K562 (cell line): Measurements from ENCODE around the gene CENPX. TPM values are rescaled to one million over a fixed set of nuclear protein-coding genes. Genes with fewer than 3 reads are reported as not detected.

Experiments used
- CBX8 ChIP-seq: fragments of 200-600 bp; sonication (generic); IDR thresholded peaks from 2 replicates; pipeline ENCODE4 v1.6.1; 2012; ENCODE audit warnings: borderline replicate concordance, mixed run types, low read depth, mild to moderate bottlenecking, moderate library complexity, mixed read lengths, low read length, control low read depth, inconsistent platforms; ENCODE audit not compliant: poor library complexity, severe bottlenecking; ENCODE audit errors: extremely low read depth
- CREM ChIP-seq: IDR thresholded peaks from 2 replicates; pipeline ENCODE4 v1.6.1; 2014; ENCODE audit warnings: antibody characterized with exemption, low read depth
- EHMT2 ChIP-seq: fragments of 450-650 bp; IDR thresholded peaks from 2 replicates; pipeline ENCODE4 v1.6.1; 2018; ENCODE audit warnings: antibody characterized with exemption
- FOXM1 ChIP-seq, 2 experiments: fragments of 450-650 bp in 1 of 2; sonication (generic) in 1 of 2; formaldehyde crosslinking in 1 of 2; IDR thresholded peaks; 2 replicates each; pipeline versions ENCODE4 v1.6.1 to v1.9.0; 2017 to 2022; ENCODE audit warnings: low read depth in 2 of 2, mild to moderate bottlenecking in 2 of 2, missing genetic modification reagents in 1 of 2, moderate library complexity in 1 of 2
- HNRNPL ChIP-seq: fragments of 200-400 bp; formaldehyde crosslinking; IDR thresholded peaks from 2 replicates; pipeline ENCODE4 v1.6.1; 2017; ENCODE audit warnings: low read depth, mild to moderate bottlenecking, low read length
- KDM1A ChIP-seq, 2 experiments: fragments of 450-650 bp; IDR thresholded peaks; 2 replicates each; pipeline ENCODE4 v1.6.1; 2016; ENCODE audit warnings: mild to moderate bottlenecking in 2 of 2
- MED1 ChIP-seq: sonication (generic); formaldehyde crosslinking; IDR thresholded peaks from 2 replicates; pipeline ENCODE4 v1.8.1; 2023; ENCODE audit warnings: missing genetic modification reagents, borderline replicate concordance
- NFIC ChIP-seq: fragments of 450-650 bp; IDR thresholded peaks from 2 replicates; pipeline ENCODE4 v1.6.1; 2017; ENCODE audit warnings: mild to moderate bottlenecking, inconsistent platforms
- NR2C1 ChIP-seq, 2 experiments: fragments of 450-650 bp; IDR thresholded peaks; 2 replicates each; pipeline ENCODE4 v1.6.1; 2017; ENCODE audit warnings: mild to moderate bottlenecking in 2 of 2, antibody characterized with exemption in 1 of 2, inconsistent platforms in 1 of 2, missing compliant biosample characterization in 1 of 2, missing genetic modification characterization in 1 of 2
- PHB2 ChIP-seq: fragments of 450-650 bp; IDR thresholded peaks from 2 replicates; pipeline ENCODE4 v1.6.1; 2017; ENCODE audit warnings: low read depth
- PHF20 ChIP-seq: fragments of 450-650 bp; IDR thresholded peaks from 2 replicates; pipeline ENCODE4 v1.6.1; 2018; ENCODE audit not compliant: partially characterized antibody
- POLR3A ChIP-seq: IDR thresholded peaks from 2 replicates; pipeline ENCODE4 v1.6.1; 2011; ENCODE audit warnings: borderline replicate concordance, mild to moderate bottlenecking, moderate library complexity; ENCODE audit not compliant: insufficient read length, insufficient read depth; ENCODE audit errors: extremely low read depth
- SREBF2 ChIP-seq: sonication (generic); formaldehyde crosslinking; IDR thresholded peaks from 2 replicates; pipeline ENCODE4 v1.4.0; 2020; ENCODE audit warnings: mild to moderate bottlenecking, missing genetic modification reagents
- TEAD4 ChIP-seq, 2 experiments: sonication (generic) in 1 of 2; formaldehyde crosslinking in 1 of 2; IDR thresholded peaks; 2 replicates each; pipeline versions ENCODE4 v1.6.1 to v1.8.0; 2012 to 2022; ENCODE audit warnings: borderline replicate concordance in 1 of 2, inconsistent platforms in 1 of 2, low read length in 1 of 2, mild to moderate bottlenecking in 1 of 2, missing genetic modification reagents in 1 of 2
- YBX1 ChIP-seq: fragments of 450-650 bp; IDR thresholded peaks from 2 replicates; pipeline ENCODE4 v1.7.1; 2016; ENCODE audit warnings: mild to moderate bottlenecking
- ZBTB2 ChIP-seq: fragments of 450-650 bp; IDR thresholded peaks from 2 replicates; pipeline ENCODE4 v1.6.1; 2016; ENCODE audit warnings: antibody characterized with exemption
- ZNF140 ChIP-seq: fragments of 250-450 bp; sonication (Bioruptor Pico); IDR thresholded peaks from 2 replicates; pipeline ENCODE4 v1.8.0; 2021; ENCODE audit warnings: moderate library complexity, mild to moderate bottlenecking, inconsistent platforms
- ZNF174 ChIP-seq: fragments of 250-450 bp; sonication (Bioruptor Pico); IDR thresholded peaks from 2 replicates; pipeline ENCODE4 v1.4.0; 2020; ENCODE audit warnings: mild to moderate bottlenecking
- ZNF175 ChIP-seq: fragments of 200-800 bp; sonication (Bioruptor generic); IDR thresholded peaks from 2 replicates; pipeline ENCODE4 v1.6.1; 2016; ENCODE audit warnings: low read depth, mild to moderate bottlenecking, missing genetic modification characterization, missing compliant biosample characterization
- ZNF232 ChIP-seq: sonication (generic); formaldehyde crosslinking; IDR thresholded peaks from 2 replicates; pipeline ENCODE4 v1.8.0; 2022; ENCODE audit warnings: mild to moderate bottlenecking, missing genetic modification reagents
- ZNF384 ChIP-seq: IDR thresholded peaks from 2 replicates; pipeline ENCODE4 v1.6.1; 2012; ENCODE audit warnings: low read depth, low read length, improper control_type of control experiment
- ZNF436 ChIP-seq: fragments of 250-450, 450-650 bp; sonication (Bioruptor Pico); formaldehyde crosslinking; IDR thresholded peaks from 2 replicates; pipeline ENCODE4 v1.7.0; 2020; ENCODE audit warnings: mild to moderate bottlenecking
- ZNF830 ChIP-seq: fragments of 250-450 bp; sonication (Bioruptor Pico); IDR thresholded peaks from 2 replicates; pipeline ENCODE4 v1.5.0; 2021; ENCODE audit warnings: mild to moderate bottlenecking
- polyA plus RNA-seq, 8 experiments: library from polyadenylated mRNA; depleted of rRNA in 4 of 8; stranded (reverse) in 5 of 8; unstranded in 3 of 8; fragments of >200 nt; fragmentation: Nextera tagmentation in 2 of 8; fragmentation: Illumina TruSeq in 1 of 8; extraction: Ambion mirVana in 2 of 8; extraction: Trizol in 1 of 8; gene quantifications; 2 replicates each; pipeline versions ENCODE4 v1.2.1 to v1.2.3, GENCODE V29; 2011 to 2014; ENCODE audit warnings: inconsistent platforms in 1 of 8, missing spikeins in 1 of 8
- total RNA-seq, 7 experiments: library from RNA; depleted of rRNA in 6 of 7; stranded (reverse); fragments of >200 nt in 6 of 7; fragmentation: Illumina TruSeq in 2 of 7; extraction: Trizol in 2 of 7; gene quantifications; 2 replicates each; pipeline versions ENCODE4 v1.2.1 to v1.2.3, GENCODE V29; 2011 to 2021; ENCODE audit warnings: low replicate concordance in 1 of 7
- TF ChIP-seq, protein P1 (sequence below), 3 experiments: fragments of 200-800 bp in 1 of 3; fragments of 250-450 bp in 1 of 3; fragments of 450-650 bp in 1 of 3; sonication (Bioruptor Pico) in 1 of 3; sonication (Bioruptor generic) in 1 of 3; formaldehyde crosslinking in 1 of 3; IDR thresholded peaks; 2 replicates each; pipeline versions ENCODE4 v1.6.1 to v1.8.0; 2016 to 2022; ENCODE audit warnings: mild to moderate bottlenecking in 2 of 3, missing genetic modification characterization in 2 of 3, missing compliant biosample characterization in 1 of 3, moderate library complexity in 1 of 3

CENPX gene
- total and polyA plus RNA-seq, 9 of the 15 experiments (the other 6 are each of a cell fraction or from before 2014, with no cell fraction given), result 32.7 to 352 (median 127) TPM

- TF ChIP-seq NR2C1 (IDR thresholded peaks at IDR 0.05) (peak; percentile 98), NR2C1 (tag; IDR thresholded peaks at IDR 0.05) (peak; percentile 99), ZNF232 (CRISPR knock-in tag) (no peak), ZNF384 (0 out of 2 replicates have a peak, but pooled peaks have one; percentile 36), CBX8 (no peak), TEAD4 (IDR thresholded peaks at IDR 0.05; ENCODE audit: low read length) (no peak), TEAD4 (CRISPR knock-in tag; IDR thresholded peaks at IDR 0.05; ENCODE audit: borderline replicate concordance) (no peak), ZNF175 (CRISPR knock-in tag) (peak; percentile 49; the same call in 1 of the 2 replicates), CREM (peak; percentile 77), MED1 (CRISPR knock-in tag) (no peak), FOXM1 (IDR thresholded peaks at IDR 0.05; ENCODE audit: low read depth) (no peak), FOXM1 (CRISPR knock-in tag; IDR thresholded peaks at IDR 0.05; ENCODE audit: low read depth) (no peak), KDM1A (IDR thresholded peaks at IDR 0.05) (no peak), PHF20 (peak; percentile 95), ZNF436 (CRISPR knock-in tag) (no peak), POLR3A (no peak), ZNF174 (CRISPR knock-in tag) (no peak), YBX1 (no peak), PHB2 (no peak), NFIC (peak; percentile 47; the same call in 1 of the 2 replicates), ZNF830 (0 out of 2 replicates have a peak, but pooled peaks have one; percentile 37), SREBF2 (CRISPR knock-in tag) (no peak), HNRNPL (peak; percentile 80; the same call in 1 of the 2 replicates), ZNF140 (CRISPR knock-in tag) (no peak), ZBTB2 (no peak), EHMT2 (no peak)
- TF ChIP-seq, protein P1, sequence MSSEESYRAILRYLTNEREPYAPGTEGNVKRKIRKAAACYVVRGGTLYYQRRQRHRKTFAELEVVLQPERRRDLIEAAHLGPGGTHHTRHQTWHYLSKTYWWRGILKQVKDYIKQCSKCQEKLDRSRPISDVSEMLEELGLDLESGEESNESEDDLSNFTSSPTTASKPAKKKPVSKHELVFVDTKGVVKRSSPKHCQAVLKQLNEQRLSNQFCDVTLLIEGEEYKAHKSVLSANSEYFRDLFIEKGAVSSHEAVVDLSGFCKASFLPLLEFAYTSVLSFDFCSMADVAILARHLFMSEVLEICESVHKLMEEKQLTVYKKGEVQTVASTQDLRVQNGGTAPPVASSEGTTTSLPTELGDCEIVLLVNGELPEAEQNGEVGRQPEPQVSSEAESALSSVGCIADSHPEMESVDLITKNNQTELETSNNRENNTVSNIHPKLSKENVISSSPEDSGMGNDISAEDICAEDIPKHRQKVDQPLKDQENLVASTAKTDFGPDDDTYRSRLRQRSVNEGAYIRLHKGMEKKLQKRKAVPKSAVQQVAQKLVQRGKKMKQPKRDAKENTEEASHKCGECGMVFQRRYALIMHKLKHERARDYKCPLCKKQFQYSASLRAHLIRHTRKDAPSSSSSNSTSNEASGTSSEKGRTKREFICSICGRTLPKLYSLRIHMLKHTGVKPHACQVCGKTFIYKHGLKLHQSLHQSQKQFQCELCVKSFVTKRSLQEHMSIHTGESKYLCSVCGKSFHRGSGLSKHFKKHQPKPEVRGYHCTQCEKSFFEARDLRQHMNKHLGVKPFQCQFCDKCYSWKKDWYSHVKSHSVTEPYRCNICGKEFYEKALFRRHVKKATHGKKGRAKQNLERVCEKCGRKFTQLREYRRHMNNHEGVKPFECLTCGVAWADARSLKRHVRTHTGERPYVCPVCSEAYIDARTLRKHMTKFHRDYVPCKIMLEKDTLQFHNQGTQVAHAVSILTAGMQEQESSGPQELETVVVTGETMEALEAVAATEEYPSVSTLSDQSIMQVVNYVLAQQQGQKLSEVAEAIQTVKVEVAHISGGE (CRISPR knock-in tag; IDR thresholded peaks at IDR 0.05), result peak; percentile 99 to 100 (median 99)
Measured at GRCh38 chr17:82065638-82066303, 43.1 kb upstream of the CENPX start, which contains the start of gene DUS1L (continued).
